Measurements from ENCODE around the gene DMD. TPM values are rescaled to one million over a fixed set of nuclear protein-coding genes. Genes with fewer than 3 reads are reported as not detected.
"Not testable (repeated sequence)": the region's sequence is repeated elsewhere in the genome, so short reads cannot be mapped to it uniquely, and the experiment has no call there.

DMD gene
- total and polyA plus RNA-seq, 8 donors: 6.8 to 117 (median 44.2) TPM

DNA sequence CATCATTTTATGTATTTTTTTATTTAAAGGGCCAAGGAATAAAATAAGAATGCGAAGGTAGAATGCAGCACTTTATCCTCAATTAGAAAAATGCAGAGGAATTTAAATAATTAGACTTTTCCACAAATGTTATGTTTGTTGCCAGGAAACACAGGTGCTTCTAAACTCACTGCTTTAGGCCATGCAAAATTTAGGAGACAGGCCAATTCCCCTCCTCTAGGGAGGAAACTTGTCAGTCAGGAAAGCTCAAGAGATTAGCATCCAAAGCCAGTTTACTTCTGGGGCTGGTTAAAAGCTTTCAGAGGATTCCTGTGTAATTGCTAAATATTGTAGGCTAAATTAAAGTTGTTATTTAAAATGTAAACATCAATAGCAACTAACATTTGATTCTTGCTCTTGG lies 124.5 kb downstream of the DMD start:
- Histone ChIP-seq H3K36me3 (no peaks in the 10 kb centered on the region), H3K4me1 (no peaks in the 10 kb centered on the region), H3K27me3 (no peaks in the 10 kb centered on the region), H3K4me3 (no peak overlapping the region), H3K27ac (no peak overlapping the region), H3K9me3 (no peaks in the 10 kb centered on the region)
- DNase-seq: peak in 1 of 2 donors; percentile 4
- intact Hi-C loops (cut with DNase I; ENCODE audit: low total_unique reads): no loop called here
- 78 to 95% (median 79%) methylated on average over 1 of the region's 1 CpG for WGBS, 5 donors
- no peak for TF ChIP-seq POLR2AphosphoS5 (IDR thresholded peaks at IDR 0.05)
- TF ChIP-seq POLR2A (IDR thresholded peaks at IDR 0.05): no peak
- TF ChIP-seq EP300 (IDR thresholded peaks at IDR 0.05): no peak
- TF ChIP-seq, protein P1, sequence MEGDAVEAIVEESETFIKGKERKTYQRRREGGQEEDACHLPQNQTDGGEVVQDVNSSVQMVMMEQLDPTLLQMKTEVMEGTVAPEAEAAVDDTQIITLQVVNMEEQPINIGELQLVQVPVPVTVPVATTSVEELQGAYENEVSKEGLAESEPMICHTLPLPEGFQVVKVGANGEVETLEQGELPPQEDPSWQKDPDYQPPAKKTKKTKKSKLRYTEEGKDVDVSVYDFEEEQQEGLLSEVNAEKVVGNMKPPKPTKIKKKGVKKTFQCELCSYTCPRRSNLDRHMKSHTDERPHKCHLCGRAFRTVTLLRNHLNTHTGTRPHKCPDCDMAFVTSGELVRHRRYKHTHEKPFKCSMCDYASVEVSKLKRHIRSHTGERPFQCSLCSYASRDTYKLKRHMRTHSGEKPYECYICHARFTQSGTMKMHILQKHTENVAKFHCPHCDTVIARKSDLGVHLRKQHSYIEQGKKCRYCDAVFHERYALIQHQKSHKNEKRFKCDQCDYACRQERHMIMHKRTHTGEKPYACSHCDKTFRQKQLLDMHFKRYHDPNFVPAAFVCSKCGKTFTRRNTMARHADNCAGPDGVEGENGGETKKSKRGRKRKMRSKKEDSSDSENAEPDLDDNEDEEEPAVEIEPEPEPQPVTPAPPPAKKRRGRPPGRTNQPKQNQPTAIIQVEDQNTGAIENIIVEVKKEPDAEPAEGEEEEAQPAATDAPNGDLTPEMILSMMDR (IDR thresholded peaks at IDR 0.05): no peak

DNA sequence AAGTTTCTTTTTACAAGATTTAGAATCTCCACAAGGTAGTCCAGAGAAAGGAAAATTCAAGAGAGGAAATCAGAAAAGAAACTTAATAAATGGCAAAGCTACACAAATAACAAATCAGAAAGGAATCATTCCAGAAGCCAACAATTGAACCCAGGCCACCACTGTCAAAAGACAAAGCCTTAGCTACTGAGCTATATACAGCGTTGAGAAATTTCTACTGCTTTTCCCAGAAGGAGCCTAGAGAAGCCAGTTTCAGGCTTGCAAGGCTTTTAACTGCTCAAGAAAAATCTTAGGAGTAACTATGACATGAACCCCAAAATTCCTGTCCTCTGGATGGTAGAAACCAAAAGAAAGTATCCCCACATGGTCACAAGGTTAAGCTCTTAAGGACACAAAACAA lies 129.0 kb downstream of the DMD start:
- H3K36me3 ChIP-seq: no peaks in the 10 kb centered on the region
- DNase-seq: no peak
- TF ChIP-seq, protein P1 (IDR thresholded peaks at IDR 0.05): no peak
- no peak for TF ChIP-seq POLR2A (IDR thresholded peaks at IDR 0.05)
- no peak for TF ChIP-seq EP300 (IDR thresholded peaks at IDR 0.05)
- TF ChIP-seq POLR2AphosphoS5 (IDR thresholded peaks at IDR 0.05): no peak
- no peaks in the 10 kb centered on the region for H3K4me1 ChIP-seq
- no peak overlapping the region for H3K4me3 ChIP-seq
- no peak overlapping the region for H3K27ac ChIP-seq
- H3K27me3 ChIP-seq: no peaks in the 10 kb centered on the region
- intact Hi-C loops (cut with DNase I; ENCODE audit: low total_unique reads): no loop called here
- H3K9me3 ChIP-seq: peaks cover 0 to 7% (median 3%) of the 10 kb centered on the region in 4 donors
- WGBS, 5 donors: 79 to 100% (median 92%) methylated on average over 1 of the region's 1 CpG

DNA sequence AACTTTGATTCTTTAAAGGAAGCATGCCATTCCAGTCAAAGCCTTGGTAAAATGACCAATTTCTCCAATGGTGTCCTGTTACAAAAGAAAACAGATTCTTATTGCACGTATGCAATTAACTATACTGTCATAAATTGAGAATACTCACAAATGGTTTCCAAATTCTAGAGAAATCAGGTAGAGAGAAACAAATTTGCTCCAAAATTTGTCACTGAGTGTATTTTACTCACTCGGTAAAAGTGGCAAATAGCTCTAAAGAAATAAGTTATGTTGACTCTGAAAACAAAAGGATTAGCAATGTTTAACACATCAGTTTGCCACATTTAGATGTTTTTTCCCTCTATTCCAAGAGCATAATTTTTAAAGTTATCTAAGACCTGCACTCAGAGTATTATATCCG lies 133.1 kb downstream of the DMD start:
- WGBS, 5 donors: 63 to 97% (median 87%) methylated on average over 3 of the region's 3 CpGs
- TF ChIP-seq, protein P1 (IDR thresholded peaks at IDR 0.05): no peak
- TF ChIP-seq EP300 (IDR thresholded peaks at IDR 0.05) (no peak), POLR2A (IDR thresholded peaks at IDR 0.05) (no peak), POLR2AphosphoS5 (IDR thresholded peaks at IDR 0.05) (no peak)

DNA sequence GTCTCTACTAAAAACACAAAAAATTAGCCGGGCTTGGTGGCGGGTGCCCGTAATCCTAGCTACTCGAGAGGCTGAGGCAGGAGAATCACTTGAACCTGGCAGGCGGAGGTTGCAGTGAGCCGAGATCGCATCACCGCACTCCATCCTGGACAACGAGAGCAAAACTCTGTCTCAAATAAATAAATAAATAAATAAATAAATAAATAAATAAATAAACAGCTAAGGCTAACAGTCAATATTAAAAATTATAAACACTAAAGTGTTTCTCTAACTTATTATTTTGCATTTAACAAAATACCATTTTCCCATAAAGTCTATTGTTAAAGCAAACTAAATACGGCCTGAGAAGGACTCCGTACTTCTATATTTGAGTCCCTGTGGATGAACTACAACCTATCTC lies 137.7 kb downstream of the DMD start:
- intact Hi-C loops (cut with DNase I; ENCODE audit: low total_unique reads); DNase-seq; H3K4me3 ChIP-seq; H3K9me3 ChIP-seq; H3K36me3 ChIP-seq; H3K27ac ChIP-seq; H3K27me3 ChIP-seq; H3K4me1 ChIP-seq: not testable (repeated sequence)
- 92 to 97% (median 94%) methylated on average over 8 to 11 of the region's 11 CpGs for WGBS, 5 donors

More for the DNA sequence above, 133.1 kb downstream of the DMD start:
- intact Hi-C loops (cut with DNase I; ENCODE audit: low total_unique reads): no loop called here
- no peak for DNase-seq
- Histone ChIP-seq H3K36me3 (no peaks in the 10 kb centered on the region), H3K4me3 (no peak overlapping the region), H3K27ac (no peak overlapping the region), H3K4me1 (no peaks in the 10 kb centered on the region), H3K27me3 (no peaks in the 10 kb centered on the region), H3K9me3 (peaks cover 0 to 7% (median 3%) of the 10 kb centered on the region in 4 donors)

DNA sequence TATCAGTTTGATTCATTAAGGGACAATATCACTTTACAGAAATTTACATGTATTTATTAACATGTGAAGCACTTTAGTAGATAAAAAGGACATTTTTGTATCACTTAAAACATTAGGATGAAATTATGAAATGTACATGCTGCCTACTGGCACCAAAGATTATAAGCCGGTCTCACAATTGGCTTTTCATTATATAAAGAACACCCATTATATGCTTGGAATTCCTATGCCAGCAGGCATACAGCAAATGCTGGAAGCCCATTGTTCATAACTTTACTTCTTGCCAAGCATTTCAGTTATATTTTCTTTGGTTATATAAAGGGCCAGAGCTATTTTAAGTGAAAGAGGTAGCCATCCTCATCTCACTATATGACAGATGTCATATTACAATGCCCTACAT lies 145.9 kb downstream of the DMD start:
- intact Hi-C loops (cut with DNase I; ENCODE audit: low total_unique reads): no loop called here
- no peaks in the 10 kb centered on the region for H3K27me3 ChIP-seq
- H3K36me3 ChIP-seq: no peaks in the 10 kb centered on the region
- no peak for DNase-seq
- no peak for TF ChIP-seq POLR2A (IDR thresholded peaks at IDR 0.05)
- TF ChIP-seq, protein P1 (IDR thresholded peaks at IDR 0.05): no peak
- TF ChIP-seq POLR2AphosphoS5 (IDR thresholded peaks at IDR 0.05): no peak
- no peak for TF ChIP-seq EP300 (IDR thresholded peaks at IDR 0.05)
- no peaks in the 10 kb centered on the region for H3K4me1 ChIP-seq
- no peaks in the 10 kb centered on the region for H3K9me3 ChIP-seq
- no peak overlapping the region for H3K4me3 ChIP-seq
- no peak overlapping the region for H3K27ac ChIP-seq
- WGBS, 5 donors: 71 to 92% (median 89%) methylated on average over 1 of the region's 1 CpG
